Measurements from ENCODE around the gene STK32C.
"Not testable (repeated sequence)": the region's sequence is repeated elsewhere in the genome, so short reads cannot be mapped to it uniquely, and the experiment has no call there.

STK32C gene

GRCh38 chr10:132352462-132353308 is 44.9 kb upstream of the STK32C start:
- TF ChIP-seq CTCF (IDR thresholded peaks at IDR 0.05; ENCODE audit: insufficient read depth, low read depth, low read length, missing control alignments): peak; percentile 88
- H3K4me3 ChIP-seq (ENCODE audit: low read depth, low read length): not testable (repeated sequence)
- peak; percentile 70 for DNase-seq (ENCODE audit: low read depth)

- no peak overlapping the region for H3K4me3 ChIP-seq (ENCODE audit: low read depth, low read length)
- no peak for DNase-seq (ENCODE audit: low read depth)
- TF ChIP-seq CTCF (IDR thresholded peaks at IDR 0.05; ENCODE audit: insufficient read depth, low read depth, low read length, missing control alignments): no peak
Measured at GRCh38 chr10:132351611-132352010, 43.9 kb upstream of the STK32C start.

GRCh38 chr10:132350946-132351345 is 43.2 kb upstream of the STK32C start:
- no peak for DNase-seq (ENCODE audit: low read depth)
- no peak for TF ChIP-seq CTCF (IDR thresholded peaks at IDR 0.05; ENCODE audit: insufficient read depth, low read depth, low read length, missing control alignments)
- H3K4me3 ChIP-seq (ENCODE audit: low read depth, low read length): no peak overlapping the region

- no peak overlapping the region for H3K4me3 ChIP-seq (ENCODE audit: low read depth, low read length)
- no peak for TF ChIP-seq CTCF (IDR thresholded peaks at IDR 0.05; ENCODE audit: insufficient read depth, low read depth, low read length, missing control alignments)
- no peak for DNase-seq (ENCODE audit: low read depth)
Measured at GRCh38 chr10:132350391-132350790, 42.6 kb upstream of the STK32C start.

GRCh38 chr10:132349766-132350165 is 42.0 kb upstream of the STK32C start:
- H3K4me3 ChIP-seq (ENCODE audit: low read depth, low read length): no peak overlapping the region
- TF ChIP-seq CTCF (IDR thresholded peaks at IDR 0.05; ENCODE audit: insufficient read depth, low read depth, low read length, missing control alignments): no peak
- no peak for DNase-seq (ENCODE audit: low read depth)

GRCh38 chr10:132347931-132348267 is 40.1 kb upstream of the STK32C start:
- no peak overlapping the region for H3K4me3 ChIP-seq (ENCODE audit: low read depth, low read length)
- no peak for TF ChIP-seq CTCF (IDR thresholded peaks at IDR 0.05; ENCODE audit: insufficient read depth, low read depth, low read length, missing control alignments)
- DNase-seq (ENCODE audit: low read depth): no peak

Data from GM12865 (cell line).